Activated CD8-positive, alpha-beta memory T cell treated with anti-CD3 and anti-CD28 coated beads, Interleukin-2, amount 50 U/mL, for 4 hours (primary cell): ENCODE results near the gene RASL11B.

Experiments
- DNase-seq: peaks from one replicate; pipeline ENCODE4 v3.0.0-alpha.2; 2020

Gene RASL11B

GRCh38 chr4:52843958-52844357 lies 18.2 kb upstream of the RASL11B start:
- DNase-seq, result no peak

- DNase-seq, result no peak
Observed at GRCh38 chr4:52844596-52844995, 17.5 kb upstream of the RASL11B start.

GRCh38 chr4:52846502-52846901 lies 15.6 kb upstream of the RASL11B start:
- no peak for DNase-seq

GRCh38 chr4:52848254-52848653 lies 13.9 kb upstream of the RASL11B start:
- no peak for DNase-seq

- no peak for DNase-seq
Observed at GRCh38 chr4:52850406-52851124, 11.6 kb upstream of the RASL11B start.

GRCh38 chr4:52852041-52852440 lies 10.1 kb upstream of the RASL11B start:
- DNase-seq, result no peak

GRCh38 chr4:52852711-52853110 lies 9.4 kb upstream of the RASL11B start:
- DNase-seq, result no peak

GRCh38 chr4:52853351-52853750 lies 8.8 kb upstream of the RASL11B start:
- DNase-seq, result no peak

- DNase-seq, result no peak
Observed at GRCh38 chr4:52856801-52857200, 5.3 kb upstream of the RASL11B start.

- no peak for DNase-seq
Observed at GRCh38 chr4:52860361-52860760, 1.8 kb upstream of the RASL11B start.

- no peak for DNase-seq
Observed at GRCh38 chr4:52861171-52861823, 820 bp upstream of the RASL11B start.

- DNase-seq, result no peak
Observed at GRCh38 chr4:52862639-52863161, 583 bp downstream of the RASL11B start.

- no peak for DNase-seq
Observed at GRCh38 chr4:52863324-52863723, 1.2 kb downstream of the RASL11B start.

GRCh38 chr4:52864793-52865192 lies 2.7 kb downstream of the RASL11B start:
- DNase-seq, result no peak

GRCh38 chr4:52865300-52865699 lies 3.2 kb downstream of the RASL11B start:
- no peak for DNase-seq

- DNase-seq, result no peak
Observed at GRCh38 chr4:52866734-52867133, 4.6 kb downstream of the RASL11B start.

GRCh38 chr4:52867163-52867562 lies 5.0 kb downstream of the RASL11B start:
- no peak for DNase-seq

GRCh38 chr4:52868133-52868532 lies 6.0 kb downstream of the RASL11B start:
- no peak for DNase-seq

GRCh38 chr4:52869196-52869595 lies 7.1 kb downstream of the RASL11B start:
- DNase-seq, result no peak

GRCh38 chr4:52869656-52870055 lies 7.5 kb downstream of the RASL11B start:
- DNase-seq, result no peak

- no peak for DNase-seq
Observed at GRCh38 chr4:52870225-52870624, 8.1 kb downstream of the RASL11B start.

GRCh38 chr4:52873191-52873590 lies 11.1 kb downstream of the RASL11B start:
- DNase-seq, result no peak

- no peak for DNase-seq
Observed at GRCh38 chr4:52873861-52874343, 11.8 kb downstream of the RASL11B start.

GRCh38 chr4:52874948-52875347 lies 12.8 kb downstream of the RASL11B start:
- DNase-seq, result no peak
